GM19043 (cell line): ENCODE results near the gene KDM7A.
"Not testable (repeated sequence)": the region's sequence is repeated elsewhere in the genome, so short reads cannot be mapped to it uniquely, and the experiment has no call there.

Source experiments
- ATAC-seq: cut with Tn5 transposase; IDR thresholded peaks from one replicate; pipeline ENCODE4 v1.9.1; 2021; ENCODE audit warnings: low read depth; ENCODE audit not compliant: unreplicated experiment

The KDM7A gene

DNA sequence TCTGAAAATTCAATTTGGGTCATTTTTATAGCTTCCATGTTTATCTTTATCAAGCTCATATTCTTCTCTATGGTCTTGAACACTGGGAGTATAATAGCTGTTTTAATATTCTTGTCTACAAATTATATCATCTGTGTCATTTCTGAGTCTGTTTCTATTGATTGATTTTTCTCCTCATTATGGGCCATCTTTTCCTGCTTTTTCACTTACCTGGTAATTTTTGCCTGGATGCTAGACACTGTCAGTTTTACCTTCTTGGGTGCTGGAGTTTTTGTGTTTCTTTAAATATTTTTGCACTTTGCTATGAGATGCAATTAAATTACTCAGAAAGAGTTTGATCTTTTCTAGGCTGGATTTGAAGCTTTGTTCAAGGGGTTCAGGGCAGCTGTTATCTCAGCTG is 26.8 kb upstream of the KDM7A start:
- ATAC-seq, result no peak

DNA sequence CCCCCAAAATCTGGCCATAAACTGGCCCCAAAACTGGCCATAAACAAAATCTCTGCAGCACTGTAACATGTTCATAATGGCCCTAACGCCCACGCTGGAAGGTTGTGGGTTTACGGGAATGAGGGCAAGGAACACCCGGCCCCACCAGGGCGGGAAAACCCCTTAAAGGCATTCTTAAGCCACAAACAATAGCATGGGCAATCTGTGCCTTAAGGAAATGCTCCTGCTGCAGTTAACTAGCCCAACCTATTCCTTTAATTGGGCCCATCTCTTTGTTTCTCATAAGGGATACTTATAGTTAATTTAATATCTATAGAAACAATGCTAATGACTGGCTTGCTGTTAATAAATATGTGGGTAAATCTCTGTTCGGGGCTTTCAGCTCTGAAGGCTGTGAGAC is 26.2 kb upstream of the KDM7A start:
- not testable (repeated sequence) for ATAC-seq

DNA sequence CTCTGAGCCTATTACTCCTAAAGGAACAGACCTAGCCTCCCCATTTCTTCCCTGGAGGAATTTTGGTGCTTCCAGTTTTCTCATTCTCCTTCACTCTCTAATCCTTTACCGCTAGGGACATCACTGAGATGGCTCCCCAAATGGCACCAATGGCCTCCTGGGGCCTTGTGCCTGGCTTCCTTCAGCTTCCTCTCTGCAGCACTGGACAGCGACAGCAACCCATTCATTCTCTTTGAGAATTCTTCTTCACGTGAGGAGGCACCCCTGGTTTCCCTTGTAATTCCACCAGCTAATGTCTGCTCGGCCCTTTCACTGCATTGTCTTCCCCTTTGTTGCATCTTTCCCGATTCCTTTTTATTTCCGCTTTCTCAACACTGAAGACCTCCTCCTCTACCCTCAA is 24.6 kb upstream of the KDM7A start:
- ATAC-seq, result no peak

DNA sequence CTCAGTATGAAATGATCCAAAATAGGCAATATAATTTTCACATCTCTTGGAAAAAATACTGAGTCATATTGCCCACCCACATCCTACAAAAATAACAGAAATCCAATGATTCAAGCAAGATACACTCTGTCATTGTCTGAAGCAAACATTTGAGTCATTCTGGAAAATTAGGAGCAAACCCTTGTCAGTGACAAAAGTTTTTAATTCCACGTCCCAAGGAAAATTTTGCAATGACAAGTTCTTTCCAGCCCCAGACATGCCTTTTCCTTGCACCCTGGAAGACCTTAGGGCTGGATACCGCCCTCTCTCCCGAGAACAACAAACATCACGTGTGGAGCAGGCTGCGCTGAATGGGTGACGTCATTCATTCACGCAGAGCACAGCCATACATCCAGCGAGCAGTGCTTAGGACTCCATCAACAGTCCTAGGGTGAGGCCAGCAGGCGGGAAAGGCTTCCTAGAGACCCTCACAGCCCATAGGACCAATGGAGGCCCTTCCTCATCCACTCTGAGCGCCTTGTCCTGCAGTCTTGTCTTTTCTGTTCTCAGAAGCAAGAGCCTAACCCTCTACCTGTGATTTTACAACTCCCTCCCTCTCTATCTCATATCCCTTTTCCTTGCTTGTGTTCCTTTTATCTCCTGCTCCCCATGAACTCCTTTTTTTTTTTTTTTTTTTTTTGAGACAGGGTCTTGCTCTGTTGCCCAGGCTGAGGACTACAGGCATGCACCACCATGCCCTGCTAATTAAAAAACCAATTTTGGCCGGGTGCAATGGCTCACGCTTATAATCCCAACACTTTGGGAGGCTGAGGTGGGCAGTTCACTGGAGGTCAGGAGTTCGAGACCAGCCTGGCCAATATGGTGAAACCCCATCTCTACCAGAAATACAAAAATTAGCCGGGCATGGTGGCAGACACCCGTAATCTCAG is 23.5 kb upstream of the KDM7A start:
- no peak for ATAC-seq

DNA sequence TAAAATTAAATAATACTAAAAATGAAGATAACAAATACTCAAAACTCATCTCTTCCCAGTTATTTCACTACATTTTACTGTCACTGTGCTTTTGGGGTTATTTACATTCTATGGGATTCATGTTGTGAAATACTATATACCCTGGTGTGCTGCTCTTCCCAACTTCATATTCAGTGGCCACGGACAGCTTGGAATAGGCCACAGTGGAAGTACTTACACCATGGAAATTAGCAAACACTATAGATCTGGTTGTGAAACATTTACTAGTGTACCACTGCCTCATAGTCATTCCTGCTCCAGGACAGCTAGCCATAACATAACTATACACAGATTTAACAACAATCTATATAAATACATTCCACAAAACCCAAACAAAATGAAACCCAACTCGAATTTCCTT is 21.2 kb upstream of the KDM7A start:
- ATAC-seq, result no peak

DNA sequence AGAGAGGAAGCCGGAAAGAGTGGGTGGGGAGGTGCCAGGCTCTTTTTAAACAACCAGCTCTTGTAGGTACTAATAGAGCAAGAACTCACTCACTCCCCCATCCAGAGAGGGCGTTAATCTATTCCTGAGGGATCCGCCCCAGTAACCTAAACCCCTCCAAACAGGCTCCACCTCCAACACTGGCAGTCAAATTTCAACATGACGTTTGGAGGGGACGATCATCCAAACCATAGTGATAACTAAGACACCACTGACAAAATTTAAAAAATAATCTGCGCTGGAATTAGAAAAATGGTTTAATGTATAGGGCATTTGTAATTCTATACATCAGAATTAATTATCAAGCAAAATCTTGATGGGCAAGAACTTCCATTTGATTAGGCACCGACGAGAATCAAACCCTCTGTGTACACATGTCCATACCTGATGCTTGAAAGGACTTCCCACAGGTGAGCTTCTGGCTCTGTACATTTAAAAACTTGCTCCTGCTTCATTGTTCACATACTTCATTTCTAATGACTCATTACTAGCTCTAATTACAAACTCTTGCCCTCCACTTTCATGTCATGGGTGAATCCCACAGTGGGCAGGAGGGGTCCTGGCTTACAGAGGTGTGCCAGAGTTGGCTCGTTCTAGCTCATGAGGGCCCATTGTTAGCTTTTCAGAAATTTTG is 20.6 kb upstream of the KDM7A start:
- ATAC-seq, result no peak

DNA sequence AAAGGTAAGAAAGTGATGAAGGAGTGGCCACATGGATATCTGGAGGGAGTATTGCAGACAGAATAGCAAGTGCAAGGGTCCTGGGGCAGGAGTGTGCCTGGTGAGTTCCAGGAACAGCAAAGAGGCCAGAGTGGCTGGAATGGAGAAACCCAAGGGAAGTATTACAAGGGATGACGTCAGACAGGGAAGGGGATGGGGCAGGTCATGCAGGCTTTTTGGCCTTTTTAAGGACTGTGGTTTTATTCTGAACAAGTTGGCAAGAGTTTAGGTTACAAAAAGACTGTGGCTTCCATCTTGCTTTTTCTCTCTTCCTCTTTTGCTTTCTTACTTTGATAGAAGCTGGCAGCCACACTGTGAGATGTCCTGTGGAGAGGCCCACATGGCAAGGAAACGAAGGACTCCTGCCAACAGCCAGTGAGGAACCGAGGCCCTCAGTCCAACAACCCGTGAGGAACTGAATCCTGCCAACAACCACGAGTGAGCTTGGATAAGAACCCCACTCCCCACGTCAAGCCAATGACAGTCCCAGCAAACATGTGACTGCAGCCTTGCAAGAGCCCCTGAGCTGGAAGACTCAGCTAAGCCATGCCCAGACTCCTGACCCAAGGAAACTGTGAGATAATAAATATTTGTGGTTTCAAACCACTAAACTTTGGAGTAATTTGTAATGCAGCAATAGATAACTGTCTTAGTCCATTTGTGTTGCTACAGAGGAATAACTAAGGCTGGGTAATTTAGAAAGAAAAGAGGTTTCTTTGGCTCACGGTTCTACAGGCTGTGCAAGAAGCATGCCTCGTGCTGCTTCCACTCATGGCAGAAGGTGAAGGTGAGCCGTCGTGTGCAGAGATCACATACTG is 19.8 kb upstream of the KDM7A start:
- no peak for ATAC-seq

DNA sequence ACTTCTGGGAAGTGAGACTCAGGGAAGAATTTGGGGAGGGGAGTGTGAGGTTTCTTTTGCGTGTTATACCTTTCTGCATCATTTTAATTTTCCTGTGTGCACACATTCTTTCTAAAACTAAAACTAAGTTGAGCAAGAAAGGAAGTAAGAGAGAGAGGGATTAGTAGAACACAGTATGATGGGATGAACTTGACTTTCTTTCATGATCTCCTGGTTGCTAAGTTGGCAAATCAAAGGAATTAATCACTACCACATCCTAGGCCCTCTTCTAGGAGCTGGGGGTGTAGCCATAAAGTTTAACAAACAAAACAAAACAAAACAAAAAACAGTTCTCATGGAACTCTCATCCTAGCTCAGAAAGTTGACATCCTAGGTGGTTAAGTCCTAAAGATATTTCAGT is 19.1 kb upstream of the KDM7A start:
- ATAC-seq, result no peak

DNA sequence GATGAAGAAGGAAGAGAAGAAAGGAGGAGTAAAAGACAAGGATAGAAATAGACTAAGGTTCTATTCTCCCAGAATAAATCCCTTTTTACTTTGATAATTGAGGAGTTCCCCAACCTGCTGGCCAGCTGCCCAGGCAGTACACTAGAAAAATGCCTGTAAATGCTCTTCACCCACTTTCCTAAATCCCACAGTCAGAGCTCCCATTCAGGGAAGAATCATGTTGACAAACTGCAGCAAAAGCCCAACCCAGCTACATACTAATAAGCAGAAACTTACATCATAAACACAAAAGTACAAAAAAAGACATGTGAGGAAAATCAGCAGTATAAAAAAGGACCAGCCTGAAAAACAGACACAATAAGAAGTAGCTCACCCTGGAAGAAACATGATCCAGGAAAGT is 15.8 kb upstream of the KDM7A start:
- ATAC-seq, result no peak

DNA sequence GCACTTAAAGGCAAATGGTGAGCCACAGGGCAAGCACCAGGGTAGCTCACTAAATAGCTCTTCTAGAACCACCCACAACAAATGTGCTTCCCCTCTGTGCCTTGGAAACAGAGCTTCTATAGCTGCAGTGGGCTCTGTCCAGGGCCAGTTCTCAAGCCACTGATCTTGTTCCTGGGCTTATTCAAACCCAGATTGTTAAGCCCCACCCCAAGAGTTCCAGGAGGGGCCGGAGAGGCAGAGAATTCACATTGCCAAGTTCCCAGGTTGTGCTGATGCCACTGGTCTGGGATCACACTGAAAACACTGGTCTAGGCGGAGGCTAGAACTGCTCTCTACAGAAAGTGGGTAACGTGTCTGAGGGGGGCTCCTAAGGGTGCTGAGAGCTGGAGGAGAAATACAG is 15.4 kb upstream of the KDM7A start:
- no peak for ATAC-seq

DNA sequence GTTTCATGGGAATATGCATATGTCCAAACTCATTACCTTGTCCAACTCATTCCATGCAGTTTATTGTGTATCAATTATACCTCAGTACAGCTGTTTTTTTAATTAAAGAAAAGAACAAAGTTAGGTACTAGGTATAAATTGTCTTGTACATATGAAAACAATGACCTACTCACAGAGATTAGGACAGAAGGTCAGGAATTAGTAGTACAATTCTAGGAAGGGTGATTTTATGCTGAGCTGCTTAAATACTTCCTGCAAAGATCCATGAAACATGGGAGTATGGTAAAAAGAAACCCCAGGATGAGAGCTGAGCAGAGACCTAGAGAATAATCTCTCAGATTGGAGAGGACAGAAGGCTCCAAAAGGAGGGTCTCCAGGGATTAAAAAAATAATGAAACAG is 13.8 kb upstream of the KDM7A start:
- no peak for ATAC-seq

DNA sequence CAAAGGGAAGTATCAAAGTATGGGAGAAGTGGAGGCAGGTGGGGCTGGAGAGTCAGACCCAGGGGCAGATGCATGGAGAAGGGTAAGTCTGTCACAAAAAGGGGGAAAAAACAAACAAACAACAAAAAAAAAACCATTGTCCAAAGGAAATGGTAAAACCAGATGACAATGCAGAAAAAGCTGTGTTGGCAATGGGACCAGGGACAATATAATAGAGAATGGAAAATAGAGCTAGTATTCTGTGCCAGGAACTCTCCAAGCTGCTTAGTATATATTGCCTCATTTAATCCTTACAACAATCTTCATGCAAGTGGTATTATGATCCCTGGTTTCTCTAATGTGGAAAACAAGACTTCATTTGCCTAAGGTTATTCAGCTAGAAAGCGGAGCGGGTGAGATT is 13.1 kb upstream of the KDM7A start:
- no peak for ATAC-seq

DNA sequence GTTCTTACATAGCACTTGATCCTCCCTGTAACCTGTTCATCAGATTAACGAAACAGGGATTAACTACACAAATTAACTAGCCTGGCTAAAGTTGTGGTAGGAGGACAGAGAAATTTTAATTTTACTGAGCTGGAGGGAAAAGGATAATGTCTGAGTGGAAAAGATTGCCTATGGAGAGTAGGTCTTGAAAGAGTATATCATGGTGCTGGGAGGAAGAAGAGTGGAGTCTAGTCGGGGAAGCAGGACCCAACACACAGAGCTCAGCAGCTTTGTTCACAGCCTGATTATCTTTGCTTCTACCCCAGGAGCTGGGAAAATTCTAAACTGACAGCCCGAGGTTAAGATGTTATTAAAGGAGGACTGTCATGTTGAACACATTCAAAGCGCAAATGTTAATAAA is 6.1 kb upstream of the KDM7A start:
- ATAC-seq, result no peak

DNA sequence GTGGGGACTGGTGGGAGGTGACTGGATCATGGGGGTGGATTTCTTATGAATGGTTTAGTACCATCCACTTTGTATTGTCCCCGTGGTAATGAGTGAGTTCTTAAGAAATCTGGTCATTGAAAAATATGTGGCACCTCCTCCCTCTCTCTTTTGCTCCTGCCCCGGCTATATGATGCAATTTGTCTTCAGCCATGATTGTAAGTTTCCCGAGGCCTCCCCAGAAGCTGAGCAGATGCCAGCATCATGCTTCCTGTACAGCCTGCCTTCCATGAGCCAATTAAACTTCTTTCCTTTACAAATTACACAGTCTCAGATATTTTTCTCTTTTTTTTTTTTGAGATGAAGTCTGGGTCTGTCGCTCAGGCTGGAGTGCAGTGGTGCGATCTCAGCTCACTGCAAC is 2.6 kb upstream of the KDM7A start:
- ATAC-seq, result no peak

DNA sequence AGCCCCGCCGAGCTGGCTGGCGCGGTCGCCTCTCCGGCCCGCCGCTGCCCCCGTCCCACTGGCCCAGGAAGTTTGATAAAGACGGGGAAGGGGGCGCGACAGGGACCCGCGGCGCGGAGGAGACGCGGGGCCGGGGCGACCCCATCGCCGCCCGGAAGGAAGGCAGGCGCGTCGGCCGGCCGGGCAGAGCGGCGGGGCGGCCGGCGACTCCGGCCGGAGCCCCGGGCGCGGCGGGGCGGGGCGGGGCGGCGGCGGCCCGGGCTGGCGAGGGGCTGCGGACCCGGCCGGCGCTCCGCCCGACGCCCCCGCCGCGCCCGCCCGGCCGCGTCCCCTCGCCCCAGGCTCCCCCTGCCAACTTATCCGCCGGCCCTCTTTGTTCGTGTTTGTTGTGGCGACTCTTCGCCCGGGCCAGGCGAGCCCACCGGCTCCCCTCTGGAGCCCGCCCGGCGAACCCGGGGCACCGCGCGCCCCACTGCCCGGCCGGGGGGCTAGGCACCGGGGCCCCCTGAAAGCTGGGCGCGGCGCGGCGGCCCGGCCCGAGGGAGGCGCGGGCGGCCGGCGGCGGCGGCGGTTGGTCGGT is 571 bp downstream of the KDM7A start:
- ATAC-seq, result no peak

DNA sequence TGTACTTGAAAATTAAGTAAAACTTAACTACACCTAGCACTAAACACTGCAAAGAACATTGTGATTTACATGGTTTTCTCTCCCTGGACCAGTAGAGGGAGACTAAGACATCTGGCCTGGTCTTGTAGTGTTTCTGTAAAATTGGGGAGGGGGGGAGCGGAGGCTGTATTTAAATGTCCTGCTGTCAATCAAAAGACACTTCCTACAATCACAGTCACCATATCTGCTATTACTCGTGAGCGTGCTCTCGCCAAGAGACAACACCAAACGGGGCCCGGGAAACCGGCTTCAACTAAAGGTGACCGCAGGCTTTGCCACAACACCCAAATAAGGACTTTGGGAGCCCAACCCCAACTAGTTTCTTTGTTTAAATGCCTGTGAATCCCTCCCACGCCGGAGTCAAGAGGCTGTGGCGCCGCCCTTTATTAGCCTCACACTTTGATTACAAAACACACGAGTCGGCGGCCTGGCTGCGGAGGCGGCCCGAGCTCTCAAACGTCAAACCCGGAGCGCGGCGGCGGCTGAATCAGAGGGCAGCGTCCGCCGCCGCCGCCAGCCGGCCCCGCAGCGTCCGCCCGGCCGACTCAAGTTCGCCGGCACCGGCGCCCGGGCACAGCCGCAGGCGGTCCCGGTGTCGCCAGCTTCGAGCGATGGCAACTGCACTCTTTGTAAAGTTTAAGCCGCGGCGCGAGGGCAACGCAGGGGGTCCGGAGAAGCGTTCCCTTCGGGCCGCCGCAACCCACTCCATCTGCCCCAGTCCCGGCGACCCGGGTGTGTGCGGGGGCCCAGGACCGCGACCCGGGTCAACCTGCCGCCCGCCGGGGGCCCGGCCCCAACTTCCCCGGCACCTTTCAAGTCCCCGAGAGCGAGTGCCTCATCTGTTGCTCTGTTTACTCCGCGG is 1.3 kb downstream of the KDM7A start:
- peak; percentile 42 for ATAC-seq

DNA sequence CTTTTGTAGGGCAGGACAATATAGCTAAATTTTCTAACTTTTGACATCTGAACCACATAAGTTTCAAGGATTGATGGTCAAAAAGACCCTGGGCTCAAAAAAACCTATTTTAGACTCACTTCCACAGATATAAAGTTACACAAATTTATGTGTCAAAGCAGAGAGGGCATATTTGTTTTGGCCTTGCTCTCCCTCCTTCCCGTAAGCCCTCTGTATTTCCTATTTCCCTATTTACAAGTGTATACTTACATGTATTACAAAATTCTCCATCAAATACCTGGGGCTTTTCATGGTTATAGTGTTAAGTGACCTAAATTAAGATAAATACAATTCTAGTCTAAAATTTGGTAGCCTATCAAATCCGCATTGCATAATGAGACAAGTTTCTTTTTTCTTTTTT is 2.6 kb downstream of the KDM7A start:
- ATAC-seq, result no peak

DNA sequence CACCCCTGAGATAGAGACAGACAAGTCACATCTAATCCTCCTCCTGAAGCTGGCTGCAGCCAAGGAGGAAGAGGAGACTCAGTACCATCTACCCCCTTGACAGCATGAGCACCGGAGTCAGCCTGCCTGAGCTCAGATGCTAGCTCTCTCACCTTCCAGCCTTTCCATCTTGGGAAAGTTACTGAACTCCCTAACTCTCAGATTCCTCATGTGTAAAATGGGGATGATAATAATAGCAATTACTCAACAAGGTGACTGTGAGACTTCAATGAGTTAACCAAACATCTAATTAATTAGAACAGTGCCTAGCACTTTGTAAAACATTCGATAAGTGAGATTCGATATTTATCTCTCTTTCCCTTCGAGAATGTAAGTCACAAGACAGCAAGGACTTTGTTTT is 6.4 kb downstream of the KDM7A start:
- no peak for ATAC-seq

DNA sequence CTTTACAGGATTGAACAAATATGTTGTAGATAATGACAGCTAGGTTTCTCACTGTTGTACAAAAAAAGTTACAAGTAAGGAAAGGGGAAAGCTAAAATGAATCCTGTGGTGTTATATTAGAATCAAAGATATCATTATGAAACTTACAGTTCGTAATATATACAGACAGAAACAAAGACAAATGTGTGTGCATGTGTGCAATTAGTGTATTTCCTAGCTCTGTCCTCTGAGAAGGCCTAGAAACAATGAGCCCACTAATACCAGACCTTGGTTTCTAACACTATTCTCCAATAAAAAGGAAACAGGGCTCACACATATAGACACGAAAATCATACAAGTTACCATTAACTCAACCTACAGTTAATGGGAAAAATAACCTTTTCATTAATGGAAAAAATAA is 8.0 kb downstream of the KDM7A start:
- no peak for ATAC-seq

DNA sequence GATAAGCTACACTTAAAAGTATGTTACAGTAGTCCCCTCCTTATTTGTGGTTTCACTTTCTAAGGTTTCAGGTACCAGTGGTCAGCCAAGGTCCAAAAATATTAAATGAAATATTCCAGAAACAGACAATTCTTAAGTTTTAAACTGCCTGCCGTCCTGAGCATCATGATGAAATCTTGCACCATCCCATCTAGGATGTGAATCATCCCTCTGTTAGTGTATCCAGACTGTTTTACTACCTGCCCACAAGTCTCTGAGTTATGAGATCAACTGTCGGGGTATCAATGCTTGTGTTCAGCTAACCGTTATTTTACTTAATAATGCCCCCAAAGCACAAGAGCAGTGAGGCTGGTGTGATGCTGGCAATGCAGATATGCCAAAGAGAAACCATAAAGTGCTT is 11.4 kb downstream of the KDM7A start:
- ATAC-seq, result no peak
